ENCODE data around the gene GPR161. TPM values are rescaled to one million over a fixed set of nuclear protein-coding genes. Genes with fewer than 3 reads are reported as not detected.

GPR161 gene
- total RNA-seq, 4 donors from 2014 or later: 2.7 to 9.0 (median 6.6) TPM

GRCh38 chr1:168042362-168042761 is 94.4 kb downstream of the GPR161 start:
- no peak for DNase-seq (ENCODE audit: low spot score in 2 of 2)
- WGBS, 2 donors: 97 to 98% methylated on average over 2 of the region's 2 CpGs
- H3K36me3 ChIP-seq: peaks cover 0 to 45% (median 0%) of the 10 kb centered on the region in 3 donors
- H3K27me3 ChIP-seq: no peaks in the 10 kb centered on the region
- H3K9me3 ChIP-seq: no peaks in the 10 kb centered on the region
- no peak overlapping the region for H3K4me3 ChIP-seq
- TF ChIP-seq POLR2A (IDR thresholded peaks at IDR 0.05): no peak
- TF ChIP-seq, protein P1, sequence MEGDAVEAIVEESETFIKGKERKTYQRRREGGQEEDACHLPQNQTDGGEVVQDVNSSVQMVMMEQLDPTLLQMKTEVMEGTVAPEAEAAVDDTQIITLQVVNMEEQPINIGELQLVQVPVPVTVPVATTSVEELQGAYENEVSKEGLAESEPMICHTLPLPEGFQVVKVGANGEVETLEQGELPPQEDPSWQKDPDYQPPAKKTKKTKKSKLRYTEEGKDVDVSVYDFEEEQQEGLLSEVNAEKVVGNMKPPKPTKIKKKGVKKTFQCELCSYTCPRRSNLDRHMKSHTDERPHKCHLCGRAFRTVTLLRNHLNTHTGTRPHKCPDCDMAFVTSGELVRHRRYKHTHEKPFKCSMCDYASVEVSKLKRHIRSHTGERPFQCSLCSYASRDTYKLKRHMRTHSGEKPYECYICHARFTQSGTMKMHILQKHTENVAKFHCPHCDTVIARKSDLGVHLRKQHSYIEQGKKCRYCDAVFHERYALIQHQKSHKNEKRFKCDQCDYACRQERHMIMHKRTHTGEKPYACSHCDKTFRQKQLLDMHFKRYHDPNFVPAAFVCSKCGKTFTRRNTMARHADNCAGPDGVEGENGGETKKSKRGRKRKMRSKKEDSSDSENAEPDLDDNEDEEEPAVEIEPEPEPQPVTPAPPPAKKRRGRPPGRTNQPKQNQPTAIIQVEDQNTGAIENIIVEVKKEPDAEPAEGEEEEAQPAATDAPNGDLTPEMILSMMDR (IDR thresholded peaks at IDR 0.05): no peak
- no peak for TF ChIP-seq EP300 (IDR thresholded peaks at IDR 0.05)
- no peaks in the 10 kb centered on the region for H3K4me1 ChIP-seq
- H3K27ac ChIP-seq: no peak overlapping the region

- Histone ChIP-seq H3K27me3 (no peaks in the 10 kb centered on the region), H3K36me3 (peaks cover 0 to 15% (median 0%) of the 10 kb centered on the region in 3 donors), H3K27ac (no peak overlapping the region), H3K9me3 (no peaks in the 10 kb centered on the region), H3K4me1 (no peaks in the 10 kb centered on the region), H3K4me3 (no peak overlapping the region)
- 90 to 92% methylated on average over 5 of the region's 5 CpGs for WGBS, 2 donors
- TF ChIP-seq, protein P1 (IDR thresholded peaks at IDR 0.05): no peak
- TF ChIP-seq POLR2A (IDR thresholded peaks at IDR 0.05) (no peak), EP300 (IDR thresholded peaks at IDR 0.05) (no peak)
- DNase-seq (ENCODE audit: low spot score in 2 of 2): no peak
These were observed 101.4 kb downstream of the GPR161 start for GRCh38 chr1:168035345-168035744.

DNA sequence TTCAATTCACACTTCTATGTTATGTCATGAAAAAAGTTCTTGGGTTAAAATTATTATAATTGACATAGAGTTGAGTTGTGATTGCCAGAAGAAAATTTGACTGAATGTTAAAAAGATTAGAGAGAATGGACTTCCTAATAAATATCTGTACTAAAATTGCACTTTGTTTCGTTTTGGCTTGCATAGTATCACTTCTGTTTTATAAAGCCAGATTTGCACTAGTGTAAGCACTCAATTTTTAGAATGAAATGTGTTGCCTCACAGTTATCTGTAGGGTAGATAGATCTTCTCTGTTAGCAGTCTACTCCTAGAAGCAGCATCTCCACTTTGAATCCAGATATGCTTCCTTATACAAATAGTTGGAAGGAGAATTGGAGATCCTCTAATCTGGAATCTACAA is 104.7 kb downstream of the GPR161 start:
- TF ChIP-seq POLR2A (IDR thresholded peaks at IDR 0.05) (no peak), EP300 (IDR thresholded peaks at IDR 0.05) (no peak)
- TF ChIP-seq, protein P1 (IDR thresholded peaks at IDR 0.05): no peak
- H3K4me1 ChIP-seq: no peaks in the 10 kb centered on the region
- no peak overlapping the region for H3K27ac ChIP-seq
- H3K36me3 ChIP-seq: peaks cover 0 to 14% (median 0%) of the 10 kb centered on the region in 3 donors
- no peak for DNase-seq (ENCODE audit: low spot score in 2 of 2)
- no peak overlapping the region for H3K4me3 ChIP-seq
- no peaks in the 10 kb centered on the region for H3K9me3 ChIP-seq
- H3K27me3 ChIP-seq: no peaks in the 10 kb centered on the region
- WGBS, 2 donors: 69 to 82% methylated on average over 1 of the region's 1 CpG

DNA sequence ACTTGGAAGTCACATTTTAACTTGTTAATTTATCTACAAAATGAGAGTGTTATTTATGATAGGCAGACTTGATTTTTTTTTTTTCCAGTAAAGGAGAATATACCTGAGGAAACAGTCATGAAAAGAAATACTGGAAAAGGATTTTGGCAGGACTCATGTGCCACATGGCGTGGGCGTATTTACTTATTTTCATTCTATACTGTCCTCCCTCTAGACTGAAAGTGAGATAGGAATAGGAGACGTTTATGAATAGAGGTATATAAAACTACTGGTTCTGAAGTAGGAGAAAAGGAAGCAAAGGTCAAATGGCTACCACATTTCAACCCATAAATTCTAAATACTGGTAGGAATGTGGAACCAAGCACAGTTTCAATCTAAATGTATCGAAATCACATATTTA is 105.1 kb downstream of the GPR161 start:
- no peaks in the 10 kb centered on the region for H3K27me3 ChIP-seq
- no peaks in the 10 kb centered on the region for H3K4me1 ChIP-seq
- H3K4me3 ChIP-seq: no peak overlapping the region
- TF ChIP-seq, protein P1 (IDR thresholded peaks at IDR 0.05): no peak
- TF ChIP-seq EP300 (IDR thresholded peaks at IDR 0.05) (no peak), POLR2A (IDR thresholded peaks at IDR 0.05) (no peak)
- peaks cover 0 to 14% (median 0%) of the 10 kb centered on the region in 3 donors for H3K36me3 ChIP-seq
- H3K27ac ChIP-seq: no peak overlapping the region
- WGBS, 2 donors: 76% methylated on average over 4 of the region's 4 CpGs
- no peak for DNase-seq (ENCODE audit: low spot score in 2 of 2)
- no peaks in the 10 kb centered on the region for H3K9me3 ChIP-seq

DNA sequence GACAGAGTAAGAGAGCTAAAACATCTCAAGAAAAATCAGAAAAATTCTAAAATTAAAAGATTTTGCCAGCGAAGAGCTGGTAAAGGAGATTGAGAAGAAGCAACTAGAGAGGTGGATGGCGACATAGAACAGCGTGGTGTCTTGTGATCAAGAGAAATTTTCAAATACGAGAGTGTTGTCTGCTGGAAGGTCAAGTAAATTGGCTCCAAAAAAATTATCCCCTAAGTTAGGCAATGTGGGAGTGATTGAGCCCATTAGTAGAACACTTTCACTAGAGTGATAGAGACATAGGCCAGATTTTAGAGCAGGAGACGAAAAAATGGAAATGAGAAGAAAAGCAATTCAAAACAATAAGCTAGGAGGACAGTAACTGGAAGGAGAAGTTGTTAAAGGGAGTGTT is 105.5 kb downstream of the GPR161 start:
- H3K4me1 ChIP-seq: no peaks in the 10 kb centered on the region
- no peaks in the 10 kb centered on the region for H3K9me3 ChIP-seq
- no peak overlapping the region for H3K27ac ChIP-seq
- DNase-seq (ENCODE audit: low spot score in 2 of 2): no peak
- H3K36me3 ChIP-seq: peaks cover 0 to 14% (median 0%) of the 10 kb centered on the region in 3 donors
- H3K27me3 ChIP-seq: no peaks in the 10 kb centered on the region
- TF ChIP-seq, protein P1 (IDR thresholded peaks at IDR 0.05): no peak
- TF ChIP-seq EP300 (IDR thresholded peaks at IDR 0.05): no peak
- no peak for TF ChIP-seq POLR2A (IDR thresholded peaks at IDR 0.05)
- no peak overlapping the region for H3K4me3 ChIP-seq
- WGBS, 2 donors: 92% methylated on average over 5 of the region's 5 CpGs

Other genes starting within 250 kb of the GPR161 start
- not detected for gene ADCY10, start 222.8 kb downstream of the GPR161 start, total RNA-seq
- gene DCAF6, start 200.2 kb downstream of the GPR161 start, total RNA-seq: 100 to 1,000 TPM in 1 of 4 donors, 10 to 100 TPM in 3; 75.7 to 118 (median 77.4) TPM
- 10 to 100 TPM; 16.1 to 22.4 (median 19.1) TPM for gene MPC2, start 199.9 kb downstream of the GPR161 start, total RNA-seq
- gene TIPRL, start 42.0 kb upstream of the GPR161 start, total RNA-seq: 10 to 100 TPM; 16.5 to 25.3 (median 20.6) TPM
- 10 to 100 TPM; 34.5 to 43.8 (median 42.2) TPM for gene SFT2D2, start 89.1 kb upstream of the GPR161 start, total RNA-seq
- gene TBX19, start 143.9 kb upstream of the GPR161 start, total RNA-seq: 1 to 10 TPM; 1.8 to 8.5 (median 3.7) TPM

Data from tibial nerve (tissue), 4 donors.